OCI-LY3 (cell line): ENCODE measurements around the gene FRAS1.

Experiments used
- H2AFZ ChIP-seq: fragments of 200-600, 300-600 bp; shearing (Covaris generic); 2 replicates; pipeline ENCODE4 v1.6.0; 2014; ENCODE audit warnings: antibody characterized with exemption, low read depth, low read length
- H3K27ac ChIP-seq: fragments of 200-600, 300-600 bp; sonication (generic); 2 replicates; pipeline ENCODE4 v1.5.1; 2014; ENCODE audit warnings: mild to moderate bottlenecking, low read length, moderate library complexity, mixed read lengths
- H3K27me3 ChIP-seq: fragments of 200-600, 300-600 bp; sonication (generic); 2 replicates; pipeline ENCODE4 v1.6.1; 2014; ENCODE audit warnings: low read depth, low read length, mixed read lengths
- H3K36me3 ChIP-seq: fragments of 200-600, 300-600 bp; sonication (generic); replicated peaks from 2 replicates; pipeline ENCODE3; 2014; ENCODE audit warnings: low read depth, low read length, mixed read lengths
- H3K4me1 ChIP-seq: fragments of 300-600, 200-600 bp; sonication (generic); 2 replicates; pipeline ENCODE4 v1.6.1; 2014; ENCODE audit warnings: low read length, mixed read lengths
- H3K4me2 ChIP-seq: fragments of 200-600, 300-600 bp; sonication (generic); 2 replicates; pipeline ENCODE4 v1.6.1; 2014; ENCODE audit warnings: low read length, mixed read lengths
- H3K4me3 ChIP-seq: fragments of 300-600, 200-600 bp; sonication (generic); 2 replicates; pipeline ENCODE4 v1.5.1; 2014; ENCODE audit warnings: antibody characterized with exemption, mild to moderate bottlenecking, low read length, moderate library complexity
- H3K79me2 ChIP-seq: fragments of 300-600, 200-600 bp; shearing (Covaris generic); 2 replicates; pipeline ENCODE4 v1.6.1; 2014; ENCODE audit warnings: mild to moderate bottlenecking, low read length, mixed read lengths
- H3K9ac ChIP-seq: fragments of 300-600, 200-600 bp; shearing (Covaris generic); 2 replicates; pipeline ENCODE4 v1.6.0; 2014; ENCODE audit warnings: mild to moderate bottlenecking, low read length, moderate library complexity
- H3K9me3 ChIP-seq: fragments of 200-600, 300-600 bp; shearing (Covaris generic); 2 replicates; pipeline ENCODE4 v1.6.1; 2014; ENCODE audit warnings: low read length, mixed read lengths; ENCODE audit not compliant: insufficient read depth
- H4K20me1 ChIP-seq: fragments of 200-600, 300-600 bp; sonication (generic); 2 replicates; pipeline ENCODE4 v1.6.1; 2016; ENCODE audit warnings: low read length, mixed read lengths; ENCODE audit not compliant: insufficient read depth
- CTCF ChIP-seq: fragments of 200-600, 300-600 bp; sonication (generic); IDR thresholded peaks from 2 replicates; pipeline ENCODE4 v1.5.1; 2014; ENCODE audit warnings: antibody characterized with exemption, low read length, low read depth
- EZH2phosphoT487 ChIP-seq: fragments of 200-600 bp; shearing (Covaris generic); IDR thresholded peaks from 2 replicates; pipeline ENCODE4 v1.6.1; 2018; ENCODE audit warnings: antibody characterized with exemption, mixed run types, low read depth

FRAS1 gene

GRCh38 chr4:78568640-78569305 is 511.6 kb downstream of the FRAS1 start:
- Histone ChIP-seq H3K9me3 (no peaks in the 10 kb centered on the region), H3K4me3 (no peak overlapping the region), H4K20me1 (no peaks in the 10 kb centered on the region), H3K36me3 (no peaks in the 10 kb centered on the region), H2AFZ (no peak overlapping the region), H3K79me2 (no peaks in the 10 kb centered on the region), H3K9ac (no peak overlapping the region), H3K4me1 (no peaks in the 10 kb centered on the region), H3K27me3 (peaks cover 6% of the 10 kb centered on the region), H3K27ac (no peak overlapping the region), H3K4me2 (no peak overlapping the region)
- TF ChIP-seq EZH2phosphoT487, result no peak
- TF ChIP-seq CTCF, result no peak

GRCh38 chr4:78569306-78569821 is 512.2 kb downstream of the FRAS1 start:
- Histone ChIP-seq H3K36me3 (no peaks in the 10 kb centered on the region), H4K20me1 (no peaks in the 10 kb centered on the region), H2AFZ (no peak overlapping the region), H3K27ac (no peak overlapping the region), H3K9me3 (no peaks in the 10 kb centered on the region), H3K9ac (no peak overlapping the region), H3K79me2 (no peaks in the 10 kb centered on the region), H3K27me3 (peaks cover 6% of the 10 kb centered on the region), H3K4me3 (no peak overlapping the region), H3K4me2 (no peak overlapping the region), H3K4me1 (no peaks in the 10 kb centered on the region)
- no peak for TF ChIP-seq CTCF
- no peak for TF ChIP-seq EZH2phosphoT487

- no peaks in the 10 kb centered on the region for H3K36me3 ChIP-seq
- no peaks in the 10 kb centered on the region for H3K9me3 ChIP-seq
- H3K9ac ChIP-seq, result no peak overlapping the region
- no peaks in the 10 kb centered on the region for H3K79me2 ChIP-seq
- H3K4me2 ChIP-seq, result no peak overlapping the region
- no peak overlapping the region for H3K4me3 ChIP-seq
- no peaks in the 10 kb centered on the region for H4K20me1 ChIP-seq
- H3K27ac ChIP-seq, result no peak overlapping the region
- no peaks in the 10 kb centered on the region for H3K4me1 ChIP-seq
- H2AFZ ChIP-seq, result no peak overlapping the region
- peaks cover 6% of the 10 kb centered on the region for H3K27me3 ChIP-seq
- TF ChIP-seq EZH2phosphoT487 (no peak), CTCF (no peak)
These were observed 513.0 kb downstream of the FRAS1 start for GRCh38 chr4:78570117-78570516.

DNA sequence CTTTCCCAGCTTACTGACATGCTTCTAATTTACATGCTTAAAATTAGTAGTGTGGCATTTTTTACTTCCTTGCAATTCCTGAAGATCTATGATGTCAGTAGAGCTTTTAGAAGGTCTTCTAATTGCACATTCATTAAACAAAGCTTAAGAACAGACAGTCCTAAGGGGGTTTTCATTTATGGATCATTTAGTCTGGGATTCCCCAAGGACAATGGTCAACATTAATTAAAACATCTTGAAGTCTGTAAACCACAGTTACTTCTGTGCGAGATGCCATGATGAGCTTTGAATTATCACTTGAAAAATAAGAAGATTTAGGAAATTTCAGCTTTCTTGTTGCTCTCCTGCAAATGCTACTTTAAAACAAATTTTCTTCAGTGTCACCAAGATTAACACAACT is 514.7 kb downstream of the FRAS1 start:
- Histone ChIP-seq H3K79me2 (no peaks in the 10 kb centered on the region), H3K27me3 (peaks cover 6% of the 10 kb centered on the region), H3K36me3 (no peaks in the 10 kb centered on the region), H3K9ac (no peak overlapping the region), H3K4me3 (no peak overlapping the region), H4K20me1 (no peaks in the 10 kb centered on the region), H3K4me1 (no peaks in the 10 kb centered on the region), H3K9me3 (no peaks in the 10 kb centered on the region), H3K27ac (no peak overlapping the region), H2AFZ (no peak overlapping the region), H3K4me2 (no peak overlapping the region)
- TF ChIP-seq CTCF, result no peak
- no peak for TF ChIP-seq EZH2phosphoT487
